CD4-positive, alpha-beta T cell treated with Interleukin-4 for 1 hour (primary cell): ENCODE data around the gene E2F6.

Experiments
- DNase-seq, 2 donors: peaks; one replicate each; pipeline ENCODE4 v3.0.0-alpha.2; 2020 to 2022

E2F6 gene, protein sequence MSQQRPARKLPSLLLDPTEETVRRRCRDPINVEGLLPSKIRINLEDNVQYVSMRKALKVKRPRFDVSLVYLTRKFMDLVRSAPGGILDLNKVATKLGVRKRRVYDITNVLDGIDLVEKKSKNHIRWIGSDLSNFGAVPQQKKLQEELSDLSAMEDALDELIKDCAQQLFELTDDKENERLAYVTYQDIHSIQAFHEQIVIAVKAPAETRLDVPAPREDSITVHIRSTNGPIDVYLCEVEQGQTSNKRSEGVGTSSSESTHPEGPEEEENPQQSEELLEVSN

DNA sequence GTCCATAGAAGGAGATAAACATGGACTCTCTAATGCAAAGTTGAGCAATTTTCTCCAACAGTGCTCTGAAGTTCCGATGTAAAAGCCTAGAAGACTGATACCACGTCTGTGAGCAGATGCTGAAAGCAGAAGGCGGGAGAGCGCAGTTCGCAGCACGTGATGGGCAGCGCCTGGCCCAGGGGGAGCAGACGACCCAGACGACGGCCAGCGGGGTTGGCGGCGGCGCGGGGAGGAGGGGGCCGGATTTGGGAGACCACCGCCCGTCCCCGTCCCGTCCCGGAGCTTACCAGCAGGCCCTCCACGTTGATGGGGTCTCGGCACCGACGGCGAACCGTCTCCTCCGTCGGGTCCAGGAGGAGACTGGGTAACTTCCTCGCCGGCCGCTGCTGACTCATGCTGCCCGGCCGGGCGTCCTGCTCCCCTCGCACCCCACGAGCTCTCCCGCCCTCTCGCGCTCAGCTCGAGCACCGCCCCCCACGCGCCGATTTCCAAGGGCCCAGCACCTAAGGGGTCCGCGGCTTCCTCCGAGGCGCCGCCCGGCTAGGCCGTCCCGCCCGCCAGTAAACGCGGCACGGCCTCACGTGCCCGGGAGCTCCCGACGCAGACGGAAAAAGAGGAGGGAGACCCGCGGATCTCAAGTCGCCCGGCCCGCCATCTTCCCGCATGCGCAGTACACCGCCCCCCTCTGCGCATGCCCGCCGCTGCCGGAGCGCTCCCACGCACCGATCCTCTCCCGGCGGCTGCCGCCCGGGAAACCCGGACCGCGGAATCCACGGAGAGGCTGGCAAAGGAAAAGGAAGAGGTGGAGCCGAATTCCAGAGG, at the start of gene E2F6:
E2F6 (minus strand) TSS at position 677 of the 822 bp plus-strand sequence; CDS start at position 395, 282 bp downstream.
- DNase-seq = peak; percentile 84 to 87

DNA sequence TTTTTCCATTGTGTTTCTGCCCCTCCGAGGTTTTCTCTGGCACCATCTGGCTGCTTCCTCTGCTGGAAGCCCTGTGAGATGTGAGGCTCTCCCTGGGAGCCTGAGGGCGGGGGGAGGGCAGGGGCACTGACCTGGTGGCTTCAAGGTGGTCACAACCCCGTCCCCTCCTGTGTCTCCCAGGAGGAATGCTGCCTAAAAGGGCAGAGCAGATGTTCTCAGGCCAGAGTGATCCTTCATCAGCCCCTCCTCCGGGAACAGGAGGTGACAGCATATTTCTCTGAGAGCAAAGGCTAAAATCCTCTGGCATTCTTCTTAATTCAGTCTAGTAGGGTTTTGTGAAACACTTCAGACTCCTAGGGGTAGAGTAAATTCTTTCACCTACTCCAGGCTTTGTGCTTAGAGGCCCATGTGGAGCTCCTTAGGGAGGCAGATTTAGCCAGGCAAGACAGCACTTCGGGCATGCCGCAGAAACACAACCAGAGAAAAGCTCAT, 49.6 kb upstream of the E2F6 start:
- no peak for DNase-seq

DNA sequence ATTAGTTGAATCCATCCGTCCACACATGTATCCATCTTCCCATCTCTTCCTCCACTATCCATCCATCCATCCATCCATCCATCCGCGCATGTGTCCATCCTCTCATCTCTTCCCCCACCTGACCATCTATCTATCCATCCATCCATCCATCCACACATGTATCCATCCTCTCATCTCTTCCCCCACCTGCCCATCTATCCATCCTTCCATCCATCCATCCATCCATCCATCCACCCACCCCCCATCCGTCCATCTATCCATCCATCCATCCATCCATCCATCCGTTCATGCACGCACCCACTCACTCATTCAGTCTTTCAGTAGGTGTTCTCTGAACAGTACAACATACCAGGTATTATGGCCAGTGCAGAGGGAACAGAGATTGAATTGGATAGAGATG, 48.9 kb upstream of the E2F6 start:
- DNase-seq = no peak

DNA sequence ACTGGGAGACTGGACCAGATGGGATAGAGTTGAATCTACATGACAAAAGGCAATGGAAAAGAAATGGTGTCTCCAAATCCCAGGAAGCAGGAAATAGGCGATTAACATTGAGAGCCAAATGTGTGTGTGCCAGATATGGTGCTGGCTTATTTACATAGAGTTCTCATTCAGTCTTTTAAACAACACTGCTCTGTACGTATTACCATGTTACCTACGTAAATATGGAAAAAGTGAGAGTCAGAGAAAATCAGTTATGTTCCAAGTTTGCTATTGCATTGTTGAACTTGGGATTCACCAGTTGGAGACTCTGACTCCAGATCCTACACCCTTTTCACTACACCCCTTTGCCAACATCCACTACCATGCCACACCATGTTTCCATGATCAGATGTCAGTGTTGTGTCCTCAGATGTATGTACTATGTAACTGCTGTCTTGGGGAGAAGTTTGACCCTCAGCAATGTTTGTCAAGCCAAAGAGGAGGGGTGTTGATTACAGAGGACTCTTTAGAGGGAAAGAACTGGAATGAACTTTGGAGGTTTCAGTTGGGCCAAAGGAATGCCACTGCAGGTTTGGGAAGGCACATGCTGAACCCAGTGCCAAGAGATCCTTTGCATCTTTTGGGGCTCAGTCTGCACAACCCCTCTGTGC, 48.2 kb upstream of the E2F6 start:
- DNase-seq = no peak

DNA sequence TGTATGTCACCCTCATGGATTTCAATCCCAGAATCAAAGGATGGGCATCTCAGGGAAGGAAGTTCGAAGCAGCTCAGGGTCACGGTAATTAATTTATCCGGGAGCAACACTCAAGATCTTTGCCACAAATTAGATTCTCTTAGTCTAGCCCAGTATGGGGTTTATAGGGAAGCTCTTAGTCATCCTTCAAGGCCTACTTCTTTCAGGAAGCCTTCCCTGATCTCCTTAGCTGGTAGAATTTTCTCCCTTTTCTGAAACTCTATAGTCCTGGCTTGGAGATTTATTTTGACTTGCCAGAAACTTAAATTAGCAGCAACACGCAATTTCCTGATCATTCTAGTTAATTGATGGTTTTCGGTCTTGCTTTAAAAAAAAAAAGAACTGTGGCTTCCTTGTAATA, 47.4 kb upstream of the E2F6 start:
- no peak for DNase-seq

DNA sequence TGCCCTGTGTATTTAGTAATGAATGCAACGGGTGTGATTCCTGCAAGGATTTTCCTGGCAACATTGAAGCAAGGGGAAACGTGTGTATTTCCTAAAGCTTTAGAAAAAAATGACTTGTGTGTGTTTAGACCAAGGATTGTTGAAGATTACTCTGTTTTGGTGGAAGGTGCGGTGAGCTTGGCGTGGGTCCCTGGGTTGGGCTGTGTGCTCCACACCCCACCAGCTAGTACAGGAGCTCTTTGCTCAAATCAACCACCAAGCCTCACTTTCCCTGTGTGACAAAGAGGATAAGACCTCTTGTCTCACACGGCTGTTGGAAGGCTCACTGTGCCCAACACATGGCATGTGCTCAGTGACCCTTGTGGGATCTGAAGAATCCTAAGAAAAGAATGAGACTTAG, 46.5 kb upstream of the E2F6 start:
- no peak for DNase-seq

DNA sequence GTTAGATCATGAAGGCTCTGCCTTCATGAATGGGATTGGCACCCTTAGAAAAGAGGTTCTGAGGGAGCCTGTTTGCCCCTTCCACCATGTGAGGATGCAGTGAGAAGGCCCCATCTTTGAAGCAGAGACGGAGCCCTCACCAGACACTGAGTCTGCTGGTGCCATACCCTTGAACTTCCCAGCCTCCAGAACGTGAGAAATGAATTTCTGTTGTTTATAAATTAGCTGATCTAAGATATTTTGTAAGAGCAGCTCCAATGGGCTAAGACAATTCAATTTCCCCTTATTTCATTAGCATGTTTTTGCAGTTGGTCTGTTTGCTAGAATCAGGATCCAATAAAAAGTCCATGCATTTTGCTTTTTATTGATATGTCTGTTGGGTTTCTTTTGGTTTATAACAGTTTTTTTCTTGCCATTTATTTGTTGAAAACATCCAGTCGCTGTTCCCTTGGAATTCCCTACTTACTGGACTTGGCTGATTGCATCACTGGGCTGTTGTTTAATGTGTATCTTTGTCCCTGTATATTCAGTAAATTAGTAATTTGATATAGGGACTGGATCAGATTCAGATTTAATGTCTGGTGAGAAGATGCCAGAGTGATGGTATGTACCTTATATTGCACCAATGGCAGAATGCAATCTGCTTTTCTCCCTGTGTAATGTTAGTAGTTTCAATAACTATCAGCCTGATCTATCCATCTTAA, 43.8 kb upstream of the E2F6 start:
- DNase-seq = no peak

DNA sequence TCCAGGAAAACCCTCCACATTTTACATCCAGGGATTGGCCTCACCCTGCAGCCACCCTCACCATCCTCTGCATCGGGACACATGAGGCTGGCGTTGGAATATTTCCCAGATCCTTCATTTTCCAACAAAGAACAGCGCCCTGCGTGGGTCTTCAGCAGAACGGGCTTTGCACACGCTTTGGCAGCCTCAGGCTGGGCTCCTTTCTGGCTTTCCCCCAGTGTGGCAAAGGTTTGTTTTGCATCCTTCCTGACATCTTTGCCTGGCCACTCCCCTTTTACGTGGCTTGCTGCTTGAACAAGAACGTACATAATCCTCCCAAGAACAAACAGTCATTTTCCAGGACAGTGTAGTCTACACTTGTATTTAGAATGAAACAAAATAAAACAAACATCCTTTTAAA, 42.3 kb upstream of the E2F6 start:
- DNase-seq = no peak

DNA sequence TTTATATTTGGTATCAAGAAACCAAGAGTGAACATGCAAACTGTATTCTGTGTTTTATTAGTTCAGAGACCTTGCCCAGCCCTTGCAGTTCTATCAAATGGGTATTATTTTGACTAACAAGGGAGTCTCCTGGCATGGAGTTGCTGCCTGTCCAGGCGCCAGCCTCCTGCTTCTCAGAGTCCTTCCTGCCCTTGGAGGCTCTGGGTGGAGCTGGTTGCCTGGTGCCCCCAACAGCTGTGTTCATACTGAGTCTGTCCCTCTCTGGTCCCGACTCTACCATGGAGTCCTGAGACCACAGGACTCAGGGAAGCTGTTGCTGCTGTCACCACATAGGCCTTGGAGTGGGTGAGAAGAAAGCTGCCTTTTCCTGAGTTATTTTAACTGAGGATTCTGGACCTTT, 41.6 kb upstream of the E2F6 start:
- DNase-seq = no peak

DNA sequence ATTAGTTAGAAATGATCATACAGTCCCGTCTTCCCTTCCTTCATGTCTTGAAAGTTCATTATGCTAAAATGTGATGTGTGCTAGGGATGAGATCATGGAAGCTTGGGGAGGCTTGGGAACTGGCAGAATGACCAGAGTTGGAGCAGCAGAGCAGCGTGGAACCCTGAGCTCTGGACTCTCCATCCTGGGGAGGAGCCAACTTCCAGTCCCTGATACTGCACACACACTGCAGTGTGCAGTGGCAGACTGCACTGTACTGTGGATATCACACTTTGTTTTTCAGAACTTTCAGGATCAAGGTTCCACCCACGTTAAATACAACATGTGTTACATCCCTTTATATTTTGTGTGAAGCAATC, 40.6 kb upstream of the E2F6 start:
- DNase-seq = no peak

DNA sequence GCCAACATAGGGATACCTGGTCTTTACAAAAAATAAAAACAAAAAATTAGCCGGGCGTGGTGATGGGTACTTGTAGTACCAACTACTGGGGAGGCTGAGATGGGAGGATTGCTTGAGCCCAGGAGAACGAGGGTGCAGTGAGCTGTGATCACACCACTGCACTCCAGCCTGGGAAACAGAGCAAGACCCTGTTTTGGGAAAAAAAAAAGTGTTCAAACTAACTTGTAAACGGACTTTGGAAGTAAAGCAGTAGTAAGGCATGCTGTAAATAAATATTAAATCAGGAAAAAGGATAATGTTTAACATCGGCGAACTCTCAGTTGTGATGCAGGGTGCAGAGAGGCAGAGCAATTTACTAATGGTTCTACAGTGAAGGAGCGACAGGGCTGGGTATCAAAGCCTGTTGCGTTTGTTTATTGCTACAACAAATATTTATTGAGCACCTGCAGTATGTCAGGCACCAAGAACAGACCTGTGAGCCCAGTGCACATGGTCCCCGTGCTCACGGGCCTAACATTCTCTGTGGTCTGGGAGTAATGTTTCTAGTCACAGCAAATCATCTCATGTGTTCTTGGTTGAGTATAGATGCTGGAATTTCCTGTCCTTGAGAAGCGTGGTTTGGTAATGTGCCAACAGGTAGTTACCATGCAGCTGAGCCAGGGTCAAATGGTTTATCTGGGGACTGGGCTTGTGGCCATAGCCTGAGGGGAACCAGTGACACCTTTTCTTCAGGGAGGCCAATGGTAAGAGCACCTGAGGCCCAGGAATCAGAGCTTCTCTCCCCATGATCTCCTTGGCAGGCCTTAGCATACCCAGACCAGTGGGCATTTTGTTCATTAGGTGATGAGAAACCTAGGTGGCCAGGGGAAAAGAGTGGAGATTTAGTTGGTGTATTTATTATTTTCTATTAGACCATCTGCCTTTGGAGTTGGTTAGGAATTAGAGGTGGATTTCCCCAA, 40.0 kb upstream of the E2F6 start:
- DNase-seq = no peak

DNA sequence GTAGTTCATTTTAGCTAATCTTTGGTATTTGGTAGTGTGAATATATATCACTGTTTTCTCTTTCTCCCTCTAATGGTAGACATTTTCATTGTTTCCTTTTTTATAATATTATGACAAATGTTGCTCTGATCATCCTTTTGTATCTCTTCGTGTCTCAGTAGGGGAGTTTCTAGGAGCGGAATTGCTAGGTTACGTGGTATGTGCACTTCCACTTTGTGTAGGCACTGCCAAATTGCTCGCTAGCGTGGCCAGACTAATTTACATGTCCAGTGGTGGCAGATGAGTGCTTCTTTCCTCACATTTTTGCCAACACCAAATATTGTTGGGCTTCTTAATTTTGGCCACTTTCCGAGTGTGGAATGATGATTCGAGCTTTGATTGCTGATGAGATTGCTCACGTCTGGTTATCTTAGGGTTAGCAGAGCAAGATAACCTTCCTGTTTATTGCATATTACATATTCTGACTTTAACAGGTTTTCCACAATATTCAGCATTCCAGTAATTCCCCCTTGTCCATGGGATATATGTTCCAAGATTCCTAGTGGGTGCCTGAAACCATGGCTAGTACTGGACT, 37.5 kb upstream of the E2F6 start:
- no peak for DNase-seq

DNA sequence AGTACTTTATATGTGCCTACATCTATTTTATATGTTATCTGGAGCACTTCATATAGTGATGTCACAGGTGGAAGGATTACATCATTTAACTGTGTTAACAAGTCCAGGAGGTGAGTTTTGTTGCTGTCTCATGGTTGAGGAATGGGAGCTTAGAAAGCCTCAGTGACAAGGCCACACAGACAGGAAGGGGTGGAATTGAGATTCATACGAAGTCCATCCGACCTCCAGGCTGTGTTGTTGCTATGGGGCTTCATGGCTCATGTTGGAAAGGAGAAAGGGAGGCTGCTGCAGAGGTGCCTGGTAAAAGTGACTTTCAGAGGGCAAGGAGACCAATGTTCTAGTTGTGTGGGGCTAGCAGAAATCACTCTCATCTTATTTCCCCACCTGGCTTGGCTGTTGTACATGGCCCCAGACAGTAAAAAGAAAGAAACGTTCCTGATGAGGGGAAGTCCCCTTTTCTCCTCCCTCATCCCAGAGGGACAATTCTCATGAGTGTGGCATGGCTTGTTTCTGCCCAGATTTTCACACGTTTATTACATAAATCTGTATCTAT, 36.9 kb upstream of the E2F6 start:
- no peak for DNase-seq

DNA sequence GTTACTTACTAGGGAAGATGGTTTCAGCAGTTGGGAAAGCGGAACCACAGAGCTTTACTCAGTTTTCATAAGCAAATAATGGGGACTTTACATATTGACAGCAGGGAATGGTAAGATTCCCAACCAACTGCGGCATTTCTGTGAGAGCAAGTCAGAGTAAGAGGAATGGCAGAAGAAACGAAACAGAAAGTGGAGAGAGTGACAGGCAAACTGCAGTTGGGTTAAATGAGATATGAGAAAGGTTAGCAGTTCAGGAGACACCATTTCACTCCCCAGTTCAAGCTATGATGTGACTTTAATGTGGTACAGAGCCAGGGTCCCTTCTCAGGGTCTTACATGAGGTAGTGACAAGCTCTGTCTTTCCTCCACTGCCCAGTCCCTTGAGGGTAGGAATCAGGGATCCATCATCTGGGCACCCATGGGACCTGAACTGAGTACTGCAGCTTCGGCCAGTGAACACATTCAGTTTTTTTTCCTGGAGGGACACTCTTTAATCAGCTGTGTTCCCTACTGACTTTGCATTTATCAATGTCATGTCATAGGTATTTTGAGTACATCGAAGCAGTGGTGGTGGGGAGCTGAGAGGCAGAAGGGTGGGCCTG, 34.8 kb upstream of the E2F6 start:
- DNase-seq = peak in 1 of 2 donors; percentile 1

DNA sequence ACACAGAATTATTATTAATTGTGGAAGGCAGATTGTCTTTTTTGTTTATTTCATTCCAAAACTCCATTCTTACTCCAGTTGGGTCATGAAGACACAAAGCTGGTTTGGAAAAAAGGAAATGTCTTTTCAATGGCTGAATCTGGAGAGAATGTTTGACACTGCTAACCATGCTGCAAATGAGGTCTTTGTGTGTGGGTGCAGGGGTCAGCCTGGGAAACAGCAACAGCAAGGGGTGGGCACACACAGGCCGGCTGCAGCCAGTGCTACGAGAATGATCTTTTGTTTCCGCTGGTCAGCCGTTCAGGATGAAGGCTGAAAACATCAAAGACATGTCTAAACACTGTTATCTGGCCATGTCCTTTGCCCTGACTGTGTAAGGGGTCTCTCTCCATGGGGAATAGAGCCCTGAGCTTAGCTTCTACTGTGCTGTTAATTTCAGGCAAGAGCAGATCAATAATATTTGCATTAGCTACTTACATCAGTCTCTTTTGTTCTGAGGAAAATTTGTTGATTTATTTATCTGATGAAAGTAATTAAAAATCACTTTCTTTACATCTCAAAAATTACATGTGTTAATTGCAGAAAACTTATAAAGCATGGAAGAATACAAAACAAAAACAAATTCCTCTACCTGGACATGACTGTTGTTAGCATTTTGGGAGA, 33.3 kb upstream of the E2F6 start:
- no peak for DNase-seq

DNA sequence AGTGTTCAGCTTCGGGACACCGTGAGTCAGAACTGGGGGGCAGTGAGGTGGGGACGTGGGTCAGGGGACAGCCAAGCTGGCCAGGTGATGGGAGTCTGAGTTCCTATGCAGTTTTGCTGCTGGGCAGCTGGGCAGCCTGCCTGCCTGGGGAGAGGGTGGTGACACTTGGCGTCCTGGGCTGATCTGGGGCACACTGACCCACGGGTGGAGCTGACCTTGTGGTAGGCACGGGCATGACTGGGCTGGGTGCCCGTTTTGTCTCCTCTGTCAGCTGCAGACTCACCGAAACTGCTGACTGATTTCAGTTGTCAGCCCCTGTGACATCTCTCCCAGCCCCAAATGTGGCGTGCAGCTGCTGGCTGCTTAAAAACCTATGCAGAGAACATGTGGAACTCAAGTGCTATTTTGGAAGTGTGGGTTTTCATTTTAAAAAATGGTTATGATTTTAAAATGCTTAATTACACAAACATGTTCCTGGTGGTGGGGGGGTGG, 32.6 kb upstream of the E2F6 start:
- DNase-seq = no peak

DNA sequence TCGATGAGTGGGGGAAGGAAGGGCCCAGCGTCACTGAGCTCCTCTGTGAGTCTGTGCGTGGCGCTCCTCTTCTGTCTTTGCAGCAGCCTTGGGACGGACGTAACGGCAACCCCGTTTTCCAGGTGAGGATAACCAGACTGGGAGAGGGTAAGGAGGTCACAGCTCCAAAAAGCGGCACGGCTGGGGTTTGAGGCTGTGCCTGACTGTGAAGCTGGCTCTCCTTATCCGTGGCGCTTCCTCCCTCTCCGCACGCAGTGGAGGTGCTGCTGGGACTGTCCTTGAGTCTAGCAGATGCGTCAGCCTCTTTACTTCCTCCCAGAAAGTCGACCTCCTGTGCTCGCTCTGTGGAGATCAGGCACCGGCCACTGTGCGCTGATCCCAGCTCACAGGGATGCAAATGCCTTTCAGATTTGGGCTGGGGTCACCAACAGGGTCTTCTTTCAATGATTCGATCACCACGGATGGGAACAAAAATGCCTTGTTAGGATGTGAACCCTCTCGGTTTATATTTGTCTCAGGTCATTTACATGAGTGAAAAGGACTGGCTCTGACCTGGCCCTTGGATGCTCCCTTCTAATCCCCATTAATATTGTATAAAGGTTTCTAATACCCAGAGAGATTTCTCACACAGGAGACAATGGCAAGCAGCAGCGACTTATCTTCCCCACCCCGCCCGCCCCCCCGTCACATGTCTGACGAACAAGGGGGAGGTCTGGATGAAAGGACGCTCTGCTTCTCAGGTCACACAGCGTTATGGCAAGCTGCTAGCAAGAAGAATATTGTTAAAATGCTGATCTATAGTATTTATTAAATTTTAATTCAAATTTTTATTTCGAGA, 30.1 kb upstream of the E2F6 start:
- no peak for DNase-seq

DNA sequence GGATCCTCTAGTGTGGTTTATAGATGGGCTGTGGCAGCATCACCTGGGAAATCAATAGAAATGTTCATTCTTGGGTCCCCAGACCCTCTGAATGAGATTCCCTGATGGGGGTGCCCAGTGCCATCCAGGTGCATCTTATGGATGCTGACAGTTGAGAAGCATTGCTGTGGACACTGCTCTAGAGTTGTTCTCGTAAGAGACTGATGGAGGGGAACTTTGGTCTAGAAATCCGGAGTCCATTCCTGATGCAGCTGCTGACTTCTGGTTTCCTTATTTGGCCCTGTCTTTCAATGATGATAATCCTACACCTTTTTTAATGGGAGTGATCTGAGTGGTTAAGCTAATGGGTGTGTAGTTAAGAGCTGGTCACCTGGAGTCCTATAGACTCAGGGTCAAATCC, 28.3 kb upstream of the E2F6 start:
- no peak for DNase-seq

DNA sequence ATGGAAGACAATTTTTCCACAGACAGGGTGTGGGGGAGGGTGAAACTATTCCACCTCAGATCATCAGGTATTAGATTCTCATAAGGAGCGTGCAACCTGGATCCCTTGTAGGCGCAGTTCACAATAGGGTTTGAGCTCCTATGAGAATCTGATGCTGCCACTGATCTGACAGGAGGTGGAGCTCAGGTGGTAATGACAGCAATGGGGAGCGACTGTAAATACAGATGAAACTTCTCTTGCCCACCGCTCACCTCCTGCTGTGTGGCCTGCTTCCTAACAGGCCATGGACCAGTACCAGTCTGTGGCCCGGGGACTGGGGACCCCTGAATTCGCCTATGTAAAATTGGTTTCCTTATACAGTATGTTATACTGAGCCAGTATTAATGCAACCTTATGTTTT, 27.3 kb upstream of the E2F6 start:
- DNase-seq = no peak
